Neuron (in vitro differentiated cells): Measurements from ENCODE around the gene TGFB1.
"Not testable (repeated sequence)": the region's sequence is repeated elsewhere in the genome, so short reads cannot be mapped to it uniquely, and the experiment has no call there.

ENCODE experiments used
- H2AFZ ChIP-seq: one replicate; pipeline ENCODE4 v1.6.1; 2013; ENCODE audit warnings: low read depth, mild to moderate bottlenecking, inconsistent platforms, low read length, moderate library complexity
- H3K27me3 ChIP-seq: one replicate; pipeline ENCODE4 v1.6.1; 2013; ENCODE audit warnings: low read length; ENCODE audit not compliant: insufficient read depth
- H3K36me3 ChIP-seq: one replicate; pipeline ENCODE4 v1.6.1; 2013; ENCODE audit warnings: low read length; ENCODE audit not compliant: insufficient read depth
- H3K4me1 ChIP-seq: one replicate; pipeline ENCODE4 v1.6.1; 2013; ENCODE audit warnings: low read length; ENCODE audit not compliant: insufficient read depth
- H3K4me3 ChIP-seq: 2 replicates; pipeline ENCODE4 v1.5.1; 2013; ENCODE audit warnings: mild to moderate bottlenecking, low read length, moderate library complexity
- H3K9me3 ChIP-seq: one replicate; pipeline ENCODE4 v1.6.1; 2013; ENCODE audit warnings: low read length

Gene TGFB1

GRCh38 chr19:41296433-41296871 lies 57.3 kb downstream of the TGFB1 start:
- Histone ChIP-seq H3K4me3 (no peak overlapping the region), H3K9me3 (no peaks in the 10 kb centered on the region), H3K4me1 (peaks cover 22% of the 10 kb centered on the region), H3K36me3 (peaks cover 96% of the 10 kb centered on the region), H3K27me3 (no peaks in the 10 kb centered on the region), H2AFZ (no peak overlapping the region)

- Histone ChIP-seq H3K4me1 (peaks cover 22% of the 10 kb centered on the region), H3K9me3 (no peaks in the 10 kb centered on the region), H3K36me3 (peaks cover 94% of the 10 kb centered on the region), H3K4me3 (no peak overlapping the region), H3K27me3 (no peaks in the 10 kb centered on the region), H2AFZ (no peak overlapping the region)
These were observed 58.2 kb downstream of the TGFB1 start for GRCh38 chr19:41295499-41295898.

- no peaks in the 10 kb centered on the region for H3K9me3 ChIP-seq
- H3K4me3 ChIP-seq: no peak overlapping the region
- no peak overlapping the region for H2AFZ ChIP-seq
- no peaks in the 10 kb centered on the region for H3K27me3 ChIP-seq
- peaks cover 22% of the 10 kb centered on the region for H3K4me1 ChIP-seq
- H3K36me3 ChIP-seq: peaks cover 93% of the 10 kb centered on the region
These were observed 59.3 kb downstream of the TGFB1 start for GRCh38 chr19:41294393-41294792.

GRCh38 chr19:41289814-41290213 lies 63.9 kb downstream of the TGFB1 start:
- not testable (repeated sequence) for H2AFZ ChIP-seq, H3K4me3 ChIP-seq

GRCh38 chr19:41288673-41289530 lies 64.8 kb downstream of the TGFB1 start:
- Histone ChIP-seq H3K4me3 (no peak overlapping the region), H3K27me3 (no peaks in the 10 kb centered on the region), H3K9me3 (no peaks in the 10 kb centered on the region), H3K4me1 (no peaks in the 10 kb centered on the region), H2AFZ (no peak overlapping the region), H3K36me3 (peaks cover 87% of the 10 kb centered on the region)

More at GRCh38 chr19:41289814-41290213, 63.9 kb downstream of the TGFB1 start:
- not testable (repeated sequence) for H3K27me3 ChIP-seq, H3K9me3 ChIP-seq, H3K4me1 ChIP-seq
- H3K36me3 ChIP-seq: peaks cover 88% of the 10 kb centered on the region
